ENCODE results near the gene KRTAP5-7.

KRTAP5-7 gene

GRCh38 chr11:71491531-71491930 is 35.5 kb upstream of the KRTAP5-7 start:
- H3K4me3 ChIP-seq (ENCODE audit: low read depth, low read length, poor library complexity, severe bottlenecking): no peak overlapping the region
- no peaks in the 10 kb centered on the region for H3K27me3 ChIP-seq (ENCODE audit: insufficient read depth, low read length)
- H3K36me3 ChIP-seq (ENCODE audit: insufficient read depth, low read length): peaks cover 28% of the 10 kb centered on the region; the same call in 1 of the 2 replicates
- H2AFZ ChIP-seq (ENCODE audit: low read length): no peak overlapping the region
- H3K9me3 ChIP-seq (ENCODE audit: low read length): no peaks in the 10 kb centered on the region
- H3F3A ChIP-seq (ENCODE audit: insufficient read depth, low read length): no peaks in the 10 kb centered on the region
- no peaks in the 10 kb centered on the region for H3K9me2 ChIP-seq (ENCODE audit: low read depth, low read length)
- no peak overlapping the region for H3K9ac ChIP-seq (ENCODE audit: low read length)
- H4K20me1 ChIP-seq (ENCODE audit: insufficient read depth, low read length): no peaks in the 10 kb centered on the region
- no peaks in the 10 kb centered on the region for H3K4me1 ChIP-seq (ENCODE audit: insufficient read depth, low read length, severe bottlenecking)
- H3K27ac ChIP-seq (ENCODE audit: low read depth, low read length, poor library complexity, severe bottlenecking): no peak overlapping the region
- H3K4me2 ChIP-seq (ENCODE audit: low read length): no peak overlapping the region
- no peaks in the 10 kb centered on the region for H3K79me2 ChIP-seq (ENCODE audit: insufficient read depth, low read length)
- TF ChIP-seq EZH2 (IDR thresholded peaks at IDR 0.05; ENCODE audit: borderline replicate concordance, low read length): no peak
- TF ChIP-seq CTCF (IDR thresholded peaks at IDR 0.05; ENCODE audit: low read length): no peak

GRCh38 chr11:71491940-71492339 is 35.1 kb upstream of the KRTAP5-7 start:
- Histone ChIP-seq H4K20me1 (ENCODE audit: insufficient read depth, low read length) (no peaks in the 10 kb centered on the region), H3K79me2 (ENCODE audit: insufficient read depth, low read length) (no peaks in the 10 kb centered on the region), H3K4me2 (ENCODE audit: low read length) (no peak overlapping the region), H3K9me2 (ENCODE audit: low read depth, low read length) (no peaks in the 10 kb centered on the region), H3K27me3 (ENCODE audit: insufficient read depth, low read length) (no peaks in the 10 kb centered on the region), H3K4me3 (ENCODE audit: low read depth, low read length, poor library complexity, severe bottlenecking) (no peak overlapping the region), H2AFZ (ENCODE audit: low read length) (no peak overlapping the region), H3K9ac (ENCODE audit: low read length) (no peak overlapping the region), H3K36me3 (ENCODE audit: insufficient read depth, low read length) (peaks cover 32% of the 10 kb centered on the region; the same call in 1 of the 2 replicates), H3F3A (ENCODE audit: insufficient read depth, low read length) (no peaks in the 10 kb centered on the region), H3K27ac (ENCODE audit: low read depth, low read length, poor library complexity, severe bottlenecking) (no peak overlapping the region), H3K9me3 (ENCODE audit: low read length) (no peaks in the 10 kb centered on the region), H3K4me1 (ENCODE audit: insufficient read depth, low read length, severe bottlenecking) (no peaks in the 10 kb centered on the region)
- TF ChIP-seq CTCF (IDR thresholded peaks at IDR 0.05; ENCODE audit: low read length) (no peak), EZH2 (IDR thresholded peaks at IDR 0.05; ENCODE audit: borderline replicate concordance, low read length) (no peak)

- H2AFZ ChIP-seq (ENCODE audit: low read length): no peak overlapping the region
- H3K9ac ChIP-seq (ENCODE audit: low read length): no peak overlapping the region
- H3K4me1 ChIP-seq (ENCODE audit: insufficient read depth, low read length, severe bottlenecking): no peaks in the 10 kb centered on the region
- H4K20me1 ChIP-seq (ENCODE audit: insufficient read depth, low read length): no peaks in the 10 kb centered on the region
- TF ChIP-seq CTCF (IDR thresholded peaks at IDR 0.05; ENCODE audit: low read length) (no peak), EZH2 (IDR thresholded peaks at IDR 0.05; ENCODE audit: borderline replicate concordance, low read length) (no peak)
- no peaks in the 10 kb centered on the region for H3K79me2 ChIP-seq (ENCODE audit: insufficient read depth, low read length)
- no peak overlapping the region for H3K4me2 ChIP-seq (ENCODE audit: low read length)
- H3K27me3 ChIP-seq (ENCODE audit: insufficient read depth, low read length): no peaks in the 10 kb centered on the region
- no peaks in the 10 kb centered on the region for H3F3A ChIP-seq (ENCODE audit: insufficient read depth, low read length)
- no peaks in the 10 kb centered on the region for H3K9me3 ChIP-seq (ENCODE audit: low read length)
- H3K27ac ChIP-seq (ENCODE audit: low read depth, low read length, poor library complexity, severe bottlenecking): no peak overlapping the region
- H3K9me2 ChIP-seq (ENCODE audit: low read depth, low read length): no peaks in the 10 kb centered on the region
- H3K4me3 ChIP-seq (ENCODE audit: low read depth, low read length, poor library complexity, severe bottlenecking): no peak overlapping the region
- peaks cover 52% of the 10 kb centered on the region for H3K36me3 ChIP-seq (ENCODE audit: insufficient read depth, low read length)
Measured at GRCh38 chr11:71495286-71496230, 31.5 kb upstream of the KRTAP5-7 start.

Data from OCI-LY1 (cell line).